Hepatocyte (in vitro differentiated cells): ENCODE results near the gene PTPN6. TPM values are rescaled to one million over a fixed set of nuclear protein-coding genes. Genes with fewer than 3 reads are reported as not detected.

Source experiments
- DNase-seq: peaks from one replicate; pipeline ENCODE4 v3.0.0-alpha.2; 2016; ENCODE audit warnings: low spot score
- H2AFZ ChIP-seq: fragments of 200-600 bp; sonication (generic); 2 replicates; pipeline ENCODE4 v1.6.0; 2016; ENCODE audit warnings: antibody characterized with exemption, mild to moderate bottlenecking
- H3K27ac ChIP-seq: fragments of 200-600 bp; sonication (generic); 2 replicates; pipeline ENCODE4 v1.5.1; 2016; ENCODE audit warnings: mild to moderate bottlenecking
- H3K27me3 ChIP-seq: fragments of 200-600 bp; sonication (generic); 2 replicates; pipeline ENCODE4 v1.6.1; 2016
- H3K36me3 ChIP-seq: fragments of 200-600 bp; sonication (generic); replicated peaks from 2 replicates; pipeline ENCODE4 v1.5.1; 2016; ENCODE audit warnings: low read depth; ENCODE audit not compliant: insufficient read depth
- H3K4me1 ChIP-seq: fragments of 200-600 bp; sonication (generic); 2 replicates; pipeline ENCODE4 v1.5.1; 2016; ENCODE audit warnings: mild to moderate bottlenecking, moderate library complexity; ENCODE audit not compliant: insufficient read depth
- H3K4me2 ChIP-seq: fragments of 200-600 bp; sonication (generic); 2 replicates; pipeline ENCODE4 v1.6.0; 2016
- H3K4me3 ChIP-seq: fragments of 200-600 bp; sonication (generic); 2 replicates; pipeline ENCODE4 v1.5.1; 2016; ENCODE audit warnings: mild to moderate bottlenecking
- H3K79me2 ChIP-seq: fragments of 200-600 bp; sonication (generic); 2 replicates; pipeline ENCODE4 v1.6.0; 2017; ENCODE audit warnings: mild to moderate bottlenecking
- H3K9me2 ChIP-seq: fragments of 200-600 bp; sonication (generic); replicated peaks from 2 replicates; pipeline ENCODE4 v1.6.0; 2017; ENCODE audit warnings: mild to moderate bottlenecking; ENCODE audit not compliant: insufficient read depth
- H3K9me3 ChIP-seq: fragments of 200-600 bp; sonication (generic); 2 replicates; pipeline ENCODE4 v1.5.1; 2016; ENCODE audit warnings: low read depth, mild to moderate bottlenecking
- H4K20me1 ChIP-seq: fragments of 200-600 bp; sonication (generic); 2 replicates; pipeline ENCODE4 v1.6.0; 2016; ENCODE audit warnings: mild to moderate bottlenecking; ENCODE audit not compliant: insufficient read depth, poor library complexity, severe bottlenecking
- CTCF ChIP-seq: fragments of 200-600 bp; sonication (generic); IDR thresholded peaks from 2 replicates; pipeline ENCODE4 v1.5.1; 2016; ENCODE audit warnings: antibody characterized with exemption, mild to moderate bottlenecking; ENCODE audit not compliant: poor library complexity
- EZH2 ChIP-seq: fragments of 200-600 bp; sonication (generic); IDR thresholded peaks from 2 replicates; pipeline ENCODE4 v1.6.1; 2016; ENCODE audit warnings: antibody characterized with exemption, mild to moderate bottlenecking, borderline replicate concordance
- EZH2phosphoT487 ChIP-seq: fragments of 200-600 bp; sonication (generic); IDR thresholded peaks from one replicate; pipeline ENCODE4 v1.6.1; 2018; ENCODE audit warnings: antibody characterized with exemption, mild to moderate bottlenecking, low read depth, moderate library complexity; ENCODE audit not compliant: unreplicated experiment, severe bottlenecking
- WGBS: methylation state at CpG from one replicate; pipeline ENCODE4 v1.1.6; 2016; ENCODE audit warnings: low lambda C conversion rate; ENCODE audit errors: missing lambda C conversion rate; 5-methylcytosine and 5-hydroxymethylcytosine counted together
- polyA plus RNA-seq: library from polyadenylated mRNA; unstranded; fragments of >200 nt; fragmentation: Nextera tagmentation; extraction: Ambion mirVana; gene quantifications from 2 replicates; pipeline ENCODE4 v1.2.1, GENCODE V29; 2016
- total RNA-seq: library from RNA; depleted of rRNA; stranded (reverse); fragments of >200 nt; gene quantifications from 2 replicates; pipeline ENCODE4 v1.2.3, GENCODE V29; 2014

The PTPN6 gene
- total and polyA plus RNA-seq, 2 experiments from 2014 or later = 14.5 to 20.8 TPM

- DNase-seq = no peak
- peaks cover 60% of the 10 kb centered on the region for H3K79me2 ChIP-seq
- H3K27ac ChIP-seq = peak overlapping the region; percentile 78
- peaks cover 30% of the 10 kb centered on the region for H3K4me1 ChIP-seq
- no peak overlapping the region for H2AFZ ChIP-seq
- peak overlapping the region; percentile 40 for H3K4me2 ChIP-seq
- H3K9me2 ChIP-seq = no peaks in the 10 kb centered on the region
- no peaks in the 10 kb centered on the region for H3K36me3 ChIP-seq
- no peak for TF ChIP-seq EZH2phosphoT487
- no peak for TF ChIP-seq CTCF
- no peak for TF ChIP-seq EZH2
- H3K4me3 ChIP-seq = no peak overlapping the region
- H4K20me1 ChIP-seq = peaks cover 6% of the 10 kb centered on the region
- no peaks in the 10 kb centered on the region for H3K9me3 ChIP-seq
- WGBS = 79% methylated on average over 4 of the region's 4 CpGs
- no peaks in the 10 kb centered on the region for H3K27me3 ChIP-seq
Observed at GRCh38 chr12:6965714-6966113, 14.6 kb downstream of the PTPN6 start.

GRCh38 chr12:6966351-6966750 lies 15.2 kb downstream of the PTPN6 start:
- no peak for DNase-seq
- Histone ChIP-seq H3K27ac (peak overlapping the region; percentile 78), H3K79me2 (peaks cover 65% of the 10 kb centered on the region), H3K4me3 (no peak overlapping the region), H3K9me3 (no peaks in the 10 kb centered on the region), H3K4me2 (peak overlapping the region; percentile 40), H2AFZ (no peak overlapping the region), H4K20me1 (peaks cover 6% of the 10 kb centered on the region), H3K36me3 (no peaks in the 10 kb centered on the region), H3K4me1 (peaks cover 25% of the 10 kb centered on the region), H3K27me3 (no peaks in the 10 kb centered on the region), H3K9me2 (no peaks in the 10 kb centered on the region)
- 85% methylated on average over 7 of the region's 7 CpGs for WGBS
- TF ChIP-seq CTCF (no peak), EZH2phosphoT487 (no peak), EZH2 (no peak)

- TF ChIP-seq EZH2phosphoT487 (no peak), EZH2 (no peak), CTCF (no peak)
- no peak overlapping the region for H2AFZ ChIP-seq
- H3K36me3 ChIP-seq = no peaks in the 10 kb centered on the region
- H3K79me2 ChIP-seq = peaks cover 79% of the 10 kb centered on the region
- H3K4me2 ChIP-seq = no peak overlapping the region
- WGBS = 85% methylated on average over 9 of the region's 10 CpGs
- H4K20me1 ChIP-seq = peaks cover 6% of the 10 kb centered on the region
- peaks cover 28% of the 10 kb centered on the region for H3K4me1 ChIP-seq
- no peak overlapping the region for H3K4me3 ChIP-seq
- peak overlapping the region; percentile 82 for H3K27ac ChIP-seq
- H3K9me3 ChIP-seq = no peaks in the 10 kb centered on the region
- H3K9me2 ChIP-seq = no peaks in the 10 kb centered on the region
- no peaks in the 10 kb centered on the region for H3K27me3 ChIP-seq
- no peak for DNase-seq
Observed at GRCh38 chr12:6967651-6968100, 16.5 kb downstream of the PTPN6 start.
